HepG2 (cell line): ENCODE results near the gene NAV3. TPM values are rescaled to one million over a fixed set of nuclear protein-coding genes. Genes with fewer than 3 reads are reported as not detected.

Experiments
- ATAC-seq: fragments of 200-7000 bp; cut with Tn5 transposase; 3 replicates; pipeline ENCODE4 v1.9.1; 2020; ENCODE audit warnings: mild to moderate bottlenecking, moderate library complexity
- BruUV-seq: library from RNA; stranded (reverse); fragments of 400-500 nt; replicated peaks from 2 replicates; lab custom pipeline; 2021; lab: Mats Ljungman, UMichigan
- CTCF ChIA-PET: fragments of 300-600 bp; formaldehyde crosslinking; extraction: SDS; loops from one replicate; lab custom pipeline; 2021; ENCODE audit warnings: low total read pairs, inconsistent platforms, low intra/inter-chr PET ratio; lab: Yijun Ruan, JAX
- POLR2A ChIA-PET: fragments of 350-600 bp; sonication (Branson Sonifier 250); formaldehyde crosslinking; loops from one replicate; lab custom pipeline; 2020; ENCODE audit warnings: antibody characterized with exemption, inconsistent platforms; lab: Yijun Ruan, JAX
- DNase-seq: peaks from one replicate; pipeline ENCODE4 v3.0.0-alpha.2; 2015; ENCODE audit warnings: low spot score
- FAIRE-seq: peaks from 3 replicates; lab custom pipeline; 2011; peaks lifted over from hg19 to GRCh38; lab: Jason Lieb, UNC
- H2AFZ ChIP-seq: one replicate; pipeline ENCODE4 v1.6.1; 2011; ENCODE audit warnings: low read length, inconsistent platforms
- H3K27ac ChIP-seq: fragments of 300-600 bp; 3 replicates; pipeline ENCODE4 v1.8.0; 2011; ENCODE audit warnings: mixed run types, mild to moderate bottlenecking, mixed read lengths, low read length, inconsistent platforms; ENCODE audit not compliant: insufficient read depth; ENCODE audit errors: extremely low read length
- H3K27me3 ChIP-seq, 2 experiments: fragments of 200-600 bp in 1 of 2; 2 replicates in 1 of 2; 3 replicates in 1 of 2; pipeline versions ENCODE4 v1.6.0 to v1.8.0; 2011; ENCODE audit warnings: low read length in 2 of 2, mild to moderate bottlenecking in 2 of 2, moderate library complexity in 2 of 2, inconsistent platforms in 1 of 2; ENCODE audit not compliant: insufficient read depth in 2 of 2, control insufficient read depth in 1 of 2
- H3K36me3 ChIP-seq, 2 experiments: fragments of 200-600 bp in 1 of 2; replicated peaks in 1 of 2; 2 replicates in 1 of 2; 3 replicates in 1 of 2; pipeline versions ENCODE4 v1.5.1 to v1.8.0; 2011; ENCODE audit warnings: low read length in 2 of 2, inconsistent platforms in 1 of 2; ENCODE audit not compliant: insufficient read depth in 2 of 2, control insufficient read depth in 1 of 2
- H3K4me1 ChIP-seq: 2 replicates; pipeline ENCODE4 v1.5.1; 2012; ENCODE audit warnings: low read length, inconsistent platforms; ENCODE audit not compliant: insufficient read depth
- H3K4me2 ChIP-seq: 2 replicates; pipeline ENCODE4 v1.6.0; 2011; ENCODE audit warnings: low read depth, low read length, inconsistent platforms
- H3K4me3 ChIP-seq, 3 experiments: fragments of 200-600 bp in 1 of 3; sonication (generic), shearing (Covaris generic) in 1 of 3; replicated peaks in 1 of 3; 2 replicates each; pipeline ENCODE4 v1.5.1; 2011 to 2016; ENCODE audit warnings: low read length in 3 of 3, inconsistent platforms in 2 of 3, low read depth in 2 of 3, mild to moderate bottlenecking in 2 of 3, control low read depth in 1 of 3, mixed read lengths in 1 of 3; ENCODE audit not compliant: insufficient read depth in 1 of 3
- H3K79me2 ChIP-seq: one replicate; pipeline ENCODE4 v1.6.1; 2011; ENCODE audit warnings: low read length, inconsistent platforms; ENCODE audit not compliant: insufficient read depth
- H3K9ac ChIP-seq: 2 replicates; pipeline ENCODE4 v1.6.0; 2011; ENCODE audit warnings: mild to moderate bottlenecking, low read depth, low read length, inconsistent platforms; ENCODE audit not compliant: insufficient read depth
- H3K9me3 ChIP-seq: 2 replicates; pipeline ENCODE4 v1.5.1; 2012; ENCODE audit warnings: mild to moderate bottlenecking, low read length
- H4K20me1 ChIP-seq: 2 replicates; pipeline ENCODE4 v1.6.0; 2011; ENCODE audit warnings: inconsistent platforms, mild to moderate bottlenecking, low read length, moderate library complexity; ENCODE audit not compliant: insufficient read depth
- ATF7 ChIP-seq, 2 experiments: fragments of 450-650 bp in 1 of 2; sonication (generic) in 1 of 2; formaldehyde crosslinking in 1 of 2; IDR thresholded peaks; 2 replicates each; pipeline versions ENCODE4 v1.4.0 to v1.6.1; 2016 to 2020; ENCODE audit warnings: antibody characterized with exemption in 1 of 2, mild to moderate bottlenecking in 1 of 2, missing genetic modification reagents in 1 of 2
- CREB1 ChIP-seq, 2 experiments: fragments of 450-650 bp in 1 of 2; IDR thresholded peaks; 2 replicates each; pipeline ENCODE4 v1.6.1; 2016 to 2017; ENCODE audit warnings: control low read depth in 1 of 2, mild to moderate bottlenecking in 1 of 2, missing compliant biosample characterization in 1 of 2, missing genetic modification characterization in 1 of 2
- DNMT3B ChIP-seq: conservative IDR thresholded peaks from 2 replicates; pipeline ENCODE4 v1.6.1; 2016; ENCODE audit warnings: missing biosample characterization, control low read depth
- HNRNPH1 ChIP-seq: fragments of 200-400 bp; formaldehyde crosslinking; optimal IDR thresholded peaks from 2 replicates; pipeline ENCODE3; 2017; ENCODE audit warnings: mild to moderate bottlenecking, low read depth, low read length
- RBM22 ChIP-seq: fragments of 200-400 bp; formaldehyde crosslinking; optimal IDR thresholded peaks from 2 replicates; pipeline ENCODE3; 2017; ENCODE audit warnings: mild to moderate bottlenecking, low read length, moderate library complexity
- TAF1 ChIP-seq: sonication (generic); formaldehyde crosslinking; IDR thresholded peaks from 2 replicates; pipeline ENCODE4 v1.4.0; 2020; ENCODE audit warnings: missing genetic modification reagents
- ZNF607 ChIP-seq: sonication (generic); formaldehyde crosslinking; IDR thresholded peaks from 2 replicates; pipeline ENCODE4 v1.5.1; 2020; ENCODE audit warnings: missing genetic modification reagents, mild to moderate bottlenecking, borderline replicate concordance
- ZNF709 ChIP-seq: sonication (generic); formaldehyde crosslinking; IDR thresholded peaks from 2 replicates; pipeline ENCODE4 v1.5.0; 2020; ENCODE audit warnings: mild to moderate bottlenecking, missing genetic modification reagents
- WGBS: methylation state at CpG from one replicate; pipeline ENCODE4 v1.1.6; 2017; ENCODE audit warnings: low lambda C conversion rate; 5-methylcytosine and 5-hydroxymethylcytosine counted together
- in situ Hi-C: cut with HindIII; loops from 2 replicates; pipeline ENCODE4 v1.10.0; 2017; ENCODE audit warnings: low pct_unique_long_range_greater_than_20kb; ENCODE audit not compliant: extremely low pct_ligation_motif_present
- intact Hi-C: fragments of 100-400 bp; cut with micrococcal nuclease; formaldehyde crosslinking; loops from one replicate; pipeline ENCODE4 v1.10.0; 2022; ENCODE audit not compliant: unreplicated experiment
- polyA plus RNA-seq, 8 experiments: library from polyadenylated mRNA; depleted of rRNA in 3 of 8; stranded (reverse) in 7 of 8; unstranded in 1 of 8; fragments of >200 nt; fragmentation: Illumina TruSeq in 4 of 8; extraction: Trizol in 4 of 8; gene quantifications; 2 replicates each; pipeline versions ENCODE4 v1.2.1 to v1.2.3, GENCODE V29; 2011 to 2016; ENCODE audit warnings: low read depth in 4 of 8, missing spikeins in 1 of 8, mixed read lengths in 1 of 8; ENCODE audit not compliant: insufficient read depth in 1 of 8
- total RNA-seq, 5 experiments: library from RNA; depleted of rRNA; stranded (reverse); fragments of >200 nt; fragmentation: Illumina TruSeq; extraction: Trizol; gene quantifications; 2 replicates each; pipeline ENCODE4 v1.2.3, GENCODE V29; 2016; ENCODE audit warnings: low read depth in 1 of 5
- TF ChIP-seq, protein P1 (sequence below): sonication (generic); formaldehyde crosslinking; IDR thresholded peaks from 2 replicates; pipeline ENCODE4 v1.8.0; 2022; ENCODE audit warnings: mild to moderate bottlenecking, missing genetic modification reagents; ENCODE audit not compliant: insufficient replicate concordance
- TF ChIP-seq, protein P2 (sequence below): sonication (generic); formaldehyde crosslinking; IDR thresholded peaks from 2 replicates; pipeline ENCODE4 v1.4.0; 2020; ENCODE audit warnings: missing genetic modification reagents, borderline replicate concordance

Gene NAV3
- total and polyA plus RNA-seq, 2 of the 13 experiments (the other 11 are each of a cell fraction or from before 2014, with no cell fraction given), result 0.01 to 0.18 TPM

DNA sequence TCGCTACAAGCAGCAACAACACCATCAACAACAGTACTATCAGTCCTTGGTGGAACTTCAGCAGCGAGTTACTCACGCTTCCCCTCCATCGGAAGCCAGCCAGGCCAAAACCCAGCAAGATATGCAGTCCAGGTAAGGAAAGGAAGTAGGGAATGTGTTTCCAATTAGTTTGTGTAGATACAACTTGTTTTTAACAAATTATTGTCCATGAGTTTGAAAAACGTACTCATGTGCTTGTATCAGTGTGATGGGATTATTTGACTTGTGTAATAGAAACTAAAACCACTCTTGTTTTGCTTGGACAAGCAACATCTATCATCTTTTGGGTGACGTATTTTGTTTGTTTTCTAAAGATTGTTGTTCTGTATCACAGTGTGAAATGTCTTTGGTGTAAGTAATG lies 137.9 kb downstream of the NAV3 start:
- no peaks in the 10 kb centered on the region for H4K20me1 ChIP-seq
- no peak overlapping the region for H3K4me3 ChIP-seq
- in situ Hi-C loops (no loop called here), intact Hi-C loops (no loop called here)
- no peak overlapping the region for H2AFZ ChIP-seq
- H3K27me3 ChIP-seq, result no peaks in the 10 kb centered on the region
- TF ChIP-seq, protein P1, sequence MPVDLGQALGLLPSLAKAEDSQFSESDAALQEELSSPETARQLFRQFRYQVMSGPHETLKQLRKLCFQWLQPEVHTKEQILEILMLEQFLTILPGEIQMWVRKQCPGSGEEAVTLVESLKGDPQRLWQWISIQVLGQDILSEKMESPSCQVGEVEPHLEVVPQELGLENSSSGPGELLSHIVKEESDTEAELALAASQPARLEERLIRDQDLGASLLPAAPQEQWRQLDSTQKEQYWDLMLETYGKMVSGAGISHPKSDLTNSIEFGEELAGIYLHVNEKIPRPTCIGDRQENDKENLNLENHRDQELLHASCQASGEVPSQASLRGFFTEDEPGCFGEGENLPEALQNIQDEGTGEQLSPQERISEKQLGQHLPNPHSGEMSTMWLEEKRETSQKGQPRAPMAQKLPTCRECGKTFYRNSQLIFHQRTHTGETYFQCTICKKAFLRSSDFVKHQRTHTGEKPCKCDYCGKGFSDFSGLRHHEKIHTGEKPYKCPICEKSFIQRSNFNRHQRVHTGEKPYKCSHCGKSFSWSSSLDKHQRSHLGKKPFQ (CRISPR knock-in tag), result no peak
- TF ChIP-seq CREB1 (IDR thresholded peaks at IDR 0.05), result peak; percentile 47
- no peak for TF ChIP-seq CREB1 (CRISPR knock-in tag; IDR thresholded peaks at IDR 0.05)
- 42% methylated on average over 6 of the region's 6 CpGs for WGBS
- H3K79me2 ChIP-seq, result no peaks in the 10 kb centered on the region
- no peak overlapping the region for H3K4me2 ChIP-seq
- no peaks in the 10 kb centered on the region for H3K36me3 ChIP-seq
- H3K9ac ChIP-seq, result no peak overlapping the region
- no peak for FAIRE-seq
- no TSS peak for BruUV-seq
- H3K9me3 ChIP-seq, result no peaks in the 10 kb centered on the region
- no peak for DNase-seq
- CTCF ChIA-PET, result no interaction called here
- H3K27ac ChIP-seq, result no peak overlapping the region
- POLR2A ChIA-PET, result no interaction called here
- H3K4me1 ChIP-seq, result no peaks in the 10 kb centered on the region
- no peak for ATAC-seq

DNA sequence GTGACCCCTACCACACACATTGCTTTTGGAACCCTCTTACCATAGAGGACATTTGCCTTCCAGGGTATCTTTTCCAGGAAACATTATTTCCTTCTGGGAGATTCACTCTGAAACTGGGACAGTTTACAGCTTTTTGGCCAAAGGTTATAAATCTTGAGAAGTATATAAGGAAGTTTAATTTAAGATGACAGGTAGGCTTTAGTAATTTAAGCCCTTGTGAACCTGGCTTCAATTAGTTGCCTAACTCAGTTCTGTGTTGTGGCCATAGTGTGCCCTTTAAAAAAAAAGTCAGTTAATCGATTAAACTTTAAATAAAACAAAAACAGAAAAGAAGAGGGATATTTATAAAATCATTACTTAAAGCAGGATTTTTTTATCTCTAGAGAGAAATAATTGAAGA lies 142.9 kb downstream of the NAV3 start:
- no peak overlapping the region for H3K9ac ChIP-seq
- no peak overlapping the region for H3K27ac ChIP-seq
- H3K36me3 ChIP-seq, result no peaks in the 10 kb centered on the region
- H4K20me1 ChIP-seq, result no peaks in the 10 kb centered on the region
- in situ Hi-C loops, result no loop called here
- no peaks in the 10 kb centered on the region for H3K27me3 ChIP-seq
- no peak overlapping the region for H2AFZ ChIP-seq
- H3K79me2 ChIP-seq, result no peaks in the 10 kb centered on the region
- H3K4me3 ChIP-seq, result no peak overlapping the region
- no peaks in the 10 kb centered on the region for H3K4me1 ChIP-seq
- no TSS peak for BruUV-seq
- H3K4me2 ChIP-seq, result no peak overlapping the region
- WGBS, result 9% methylated on average over 1 of the region's 1 CpG
- POLR2A ChIA-PET, result no interaction called here
- H3K9me3 ChIP-seq, result no peaks in the 10 kb centered on the region
- intact Hi-C loops, result no loop called here
- FAIRE-seq, result no peak
- no peak for DNase-seq
- TF ChIP-seq, protein P2, sequence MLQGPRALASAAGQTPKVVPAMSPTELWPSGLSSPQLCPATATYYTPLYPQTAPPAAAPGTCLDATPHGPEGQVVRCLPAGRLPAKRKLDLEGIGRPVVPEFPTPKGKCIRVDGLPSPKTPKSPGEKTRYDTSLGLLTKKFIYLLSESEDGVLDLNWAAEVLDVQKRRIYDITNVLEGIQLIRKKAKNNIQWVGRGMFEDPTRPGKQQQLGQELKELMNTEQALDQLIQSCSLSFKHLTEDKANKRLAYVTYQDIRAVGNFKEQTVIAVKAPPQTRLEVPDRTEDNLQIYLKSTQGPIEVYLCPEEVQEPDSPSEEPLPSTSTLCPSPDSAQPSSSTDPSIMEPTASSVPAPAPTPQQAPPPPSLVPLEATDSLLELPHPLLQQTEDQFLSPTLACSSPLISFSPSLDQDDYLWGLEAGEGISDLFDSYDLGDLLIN (CRISPR knock-in tag), result no peak
- TF ChIP-seq ZNF709 (no peak), DNMT3B (no peak), RBM22 (no peak), TAF1 (CRISPR knock-in tag) (no peak), ATF7 (IDR thresholded peaks at IDR 0.05) (no peak), ATF7 (CRISPR knock-in tag; IDR thresholded peaks at IDR 0.05) (no peak), HNRNPH1 (no peak), ZNF607 (CRISPR knock-in tag) (no peak)
- ATAC-seq, result no peak
- CTCF ChIA-PET, result no interaction called here
